Fibroblast of lung (primary cell): ENCODE measurements around the gene TWIST2. TPM values are rescaled to one million over a fixed set of nuclear protein-coding genes. Genes with fewer than 3 reads are reported as not detected.
A peak's percentile ranks its signal among the peaks of the same experiment; 100 is the strongest.

Experiments
- DNase-seq, 2 donors: peaks; one replicate each; pipeline versions ENCODE4 v3.0.0 to v3.0.0-alpha.2; 2010; ENCODE audit warnings: low read depth in 2 of 2
- H2AFZ ChIP-seq: 2 replicates; pipeline ENCODE4 v1.5.1; 2012; ENCODE audit warnings: low read length, control low read depth, inconsistent platforms
- H3K27ac ChIP-seq: 2 replicates; pipeline ENCODE4 v1.5.1; 2011; ENCODE audit warnings: low read length, control low read depth; ENCODE audit not compliant: insufficient read depth
- H3K27me3 ChIP-seq: 2 replicates; pipeline ENCODE4 v1.5.1; 2011; ENCODE audit warnings: mild to moderate bottlenecking, low read length; ENCODE audit not compliant: control insufficient read depth, insufficient read depth
- H3K36me3 ChIP-seq: 2 replicates; pipeline ENCODE4 v1.5.1; 2011; ENCODE audit warnings: low read length; ENCODE audit not compliant: control insufficient read depth, insufficient read depth
- H3K4me1 ChIP-seq: 2 replicates; pipeline ENCODE4 v1.5.1; 2011; ENCODE audit warnings: low read length; ENCODE audit not compliant: control insufficient read depth, insufficient read depth; ENCODE audit errors: extremely low read depth
- H3K4me2 ChIP-seq: 2 replicates; pipeline ENCODE4 v1.5.1; 2011; ENCODE audit warnings: low read length, control low read depth; ENCODE audit not compliant: insufficient read depth; ENCODE audit errors: extremely low read depth
- H3K4me3 ChIP-seq, 4 experiments: fragments of 200-600 bp in 1 of 4; sonication (generic) in 1 of 4; replicated peaks in 1 of 4; 2 replicates each; pipeline ENCODE4 v1.5.1; 2011 to 2016; ENCODE audit warnings: low read length in 4 of 4, low read depth in 3 of 4, mild to moderate bottlenecking in 3 of 4, control low read depth in 2 of 4, inconsistent platforms in 1 of 4, mixed read lengths in 1 of 4; ENCODE audit not compliant: insufficient read depth in 1 of 4; ENCODE audit errors: control extremely low read depth in 1 of 4
- H3K79me2 ChIP-seq: 2 replicates; pipeline ENCODE4 v1.5.1; 2012; ENCODE audit warnings: mild to moderate bottlenecking, low read length, inconsistent platforms; ENCODE audit not compliant: control insufficient read depth, insufficient read depth
- H3K9ac ChIP-seq: 2 replicates; pipeline ENCODE4 v1.5.1; 2011; ENCODE audit warnings: mild to moderate bottlenecking, low read length, control low read depth; ENCODE audit not compliant: insufficient read depth
- H3K9me3 ChIP-seq: 2 replicates; pipeline ENCODE4 v1.5.1; 2012; ENCODE audit warnings: low read depth, low read length; ENCODE audit not compliant: control insufficient read depth, insufficient read depth
- H4K20me1 ChIP-seq: 2 replicates; pipeline ENCODE4 v1.5.1; 2011; ENCODE audit warnings: low read length; ENCODE audit not compliant: control insufficient read depth, insufficient read depth; ENCODE audit errors: extremely low read depth
- EZH2 ChIP-seq: IDR thresholded peaks from 2 replicates; pipeline ENCODE4 v1.5.1; 2012; ENCODE audit warnings: low read length, control low read depth, mild to moderate bottlenecking; ENCODE audit errors: missing control alignments
- polyA plus RNA-seq, 2 donors: library from polyadenylated mRNA; depleted of rRNA in 1 of 2; stranded (reverse) in 1 of 2; unstranded in 1 of 2; fragments of >200 nt; gene quantifications; 2 replicates each; pipeline ENCODE4 v1.2.1, GENCODE V29; 2011 to 2012; ENCODE audit warnings: missing spikeins in 1 of 2
- total RNA-seq: library from RNA; depleted of rRNA; stranded (reverse); fragments of >200 nt; gene quantifications from 2 replicates; pipeline ENCODE4 v1.2.1, GENCODE V29; 2014
- TF ChIP-seq, protein P1 (sequence below), 2 donors: IDR thresholded peaks in 1 of 2; conservative IDR thresholded peaks in 1 of 2; 1 replicate in 1 of 2; 2 replicates in 1 of 2; pipeline ENCODE4 v1.5.1; 2011 to 2012; ENCODE audit warnings: low read length in 2 of 2, control low read depth in 1 of 2, inconsistent platforms in 1 of 2, low read depth in 1 of 2, mild to moderate bottlenecking in 1 of 2

The TWIST2 gene
- total and polyA plus RNA-seq, 2 donors (not counting 1 experiment from before 2014, with no cell fraction given), result 85.2 to 118 TPM

DNA sequence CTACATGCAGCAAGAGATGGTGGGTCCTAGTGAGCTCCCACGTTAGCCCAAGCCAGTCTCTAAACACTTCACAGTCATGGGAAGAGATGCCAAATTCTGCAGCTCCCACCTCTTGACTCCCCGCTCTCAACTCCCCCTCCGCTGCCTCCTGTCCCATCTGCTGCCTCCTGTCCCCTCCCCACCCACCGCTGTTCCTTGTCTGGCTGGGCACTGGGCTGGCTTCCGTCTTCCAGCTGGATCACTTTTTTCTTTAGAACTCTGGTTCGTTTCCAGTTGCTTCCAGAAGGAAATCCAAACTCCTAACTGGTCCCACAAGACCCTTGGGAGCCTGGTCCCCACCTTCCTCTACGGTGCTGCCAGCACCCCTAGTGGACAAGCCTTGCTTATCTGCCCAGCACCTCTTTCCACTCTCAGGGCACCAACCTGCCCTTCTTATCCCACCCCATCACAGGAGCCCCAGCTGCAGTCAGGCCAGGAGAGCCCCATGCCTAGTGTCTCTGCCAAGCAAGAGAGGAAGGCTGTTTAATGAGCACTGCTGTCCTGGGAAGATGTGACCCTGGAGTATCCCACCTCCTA, 12.1 kb upstream of the TWIST2 start:
- Histone ChIP-seq H3K9ac (no peak overlapping the region), H2AFZ (no peak overlapping the region), H3K79me2 (no peaks in the 10 kb centered on the region), H3K9me3 (no peaks in the 10 kb centered on the region), H3K4me2 (no peak overlapping the region), H3K27me3 (peaks cover 13% of the 10 kb centered on the region), H3K36me3 (no peaks in the 10 kb centered on the region), H4K20me1 (no peaks in the 10 kb centered on the region), H3K4me1 (no peaks in the 10 kb centered on the region), H3K27ac (no peak overlapping the region), H3K4me3 (no peak overlapping the region)
- TF ChIP-seq, protein P1, sequence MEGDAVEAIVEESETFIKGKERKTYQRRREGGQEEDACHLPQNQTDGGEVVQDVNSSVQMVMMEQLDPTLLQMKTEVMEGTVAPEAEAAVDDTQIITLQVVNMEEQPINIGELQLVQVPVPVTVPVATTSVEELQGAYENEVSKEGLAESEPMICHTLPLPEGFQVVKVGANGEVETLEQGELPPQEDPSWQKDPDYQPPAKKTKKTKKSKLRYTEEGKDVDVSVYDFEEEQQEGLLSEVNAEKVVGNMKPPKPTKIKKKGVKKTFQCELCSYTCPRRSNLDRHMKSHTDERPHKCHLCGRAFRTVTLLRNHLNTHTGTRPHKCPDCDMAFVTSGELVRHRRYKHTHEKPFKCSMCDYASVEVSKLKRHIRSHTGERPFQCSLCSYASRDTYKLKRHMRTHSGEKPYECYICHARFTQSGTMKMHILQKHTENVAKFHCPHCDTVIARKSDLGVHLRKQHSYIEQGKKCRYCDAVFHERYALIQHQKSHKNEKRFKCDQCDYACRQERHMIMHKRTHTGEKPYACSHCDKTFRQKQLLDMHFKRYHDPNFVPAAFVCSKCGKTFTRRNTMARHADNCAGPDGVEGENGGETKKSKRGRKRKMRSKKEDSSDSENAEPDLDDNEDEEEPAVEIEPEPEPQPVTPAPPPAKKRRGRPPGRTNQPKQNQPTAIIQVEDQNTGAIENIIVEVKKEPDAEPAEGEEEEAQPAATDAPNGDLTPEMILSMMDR (conservative IDR thresholded peaks at IDR 0.05 in 1 of 2, IDR thresholded peaks at IDR 0.05 in 1 of 2; ENCODE audit: low read depth in 1 of 2, low read length in 2 of 2), result peak in 1 of 2 donors; percentile 28
- TF ChIP-seq EZH2, result no peak
- DNase-seq, result no peak

DNA sequence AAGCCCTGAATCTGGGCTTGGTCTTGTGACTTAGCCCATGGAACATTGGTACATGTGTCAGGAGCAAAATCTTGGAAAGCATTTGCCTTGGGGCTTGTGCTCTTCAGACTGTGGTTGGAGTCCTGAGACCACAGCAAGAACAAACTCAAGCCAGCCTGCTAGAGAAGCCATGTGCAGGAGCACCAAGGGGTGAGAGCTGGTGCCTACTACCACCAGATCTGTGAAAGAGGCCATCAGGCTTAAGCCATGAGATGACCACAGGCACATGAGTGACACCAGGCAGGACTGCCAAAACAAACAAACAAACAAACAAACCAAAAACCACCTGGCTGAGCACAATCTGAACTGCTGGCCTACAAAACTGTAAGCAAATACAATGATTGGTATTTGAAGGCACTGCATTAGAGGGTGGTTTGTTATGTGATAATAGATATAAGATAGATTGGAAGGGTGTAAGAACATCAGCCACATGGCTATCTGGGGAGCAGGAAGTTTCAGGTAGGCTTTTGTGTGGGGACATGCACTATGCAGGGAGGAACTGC, 9.0 kb upstream of the TWIST2 start:
- no peaks in the 10 kb centered on the region for H3K4me1 ChIP-seq
- H3K4me2 ChIP-seq, result no peak overlapping the region
- no peak overlapping the region for H2AFZ ChIP-seq
- no peak overlapping the region for H3K9ac ChIP-seq
- DNase-seq, result no peak
- no peaks in the 10 kb centered on the region for H3K9me3 ChIP-seq
- no peak overlapping the region for H3K4me3 ChIP-seq
- H3K27me3 ChIP-seq, result no peaks in the 10 kb centered on the region
- no peak overlapping the region for H3K27ac ChIP-seq
- no peaks in the 10 kb centered on the region for H3K79me2 ChIP-seq
- H4K20me1 ChIP-seq, result no peaks in the 10 kb centered on the region
- H3K36me3 ChIP-seq, result no peaks in the 10 kb centered on the region
- no peak for TF ChIP-seq EZH2
- TF ChIP-seq, protein P1 (conservative IDR thresholded peaks at IDR 0.05 in 1 of 2, IDR thresholded peaks at IDR 0.05 in 1 of 2; ENCODE audit: low read depth in 1 of 2, low read length in 2 of 2), result no peak

DNA sequence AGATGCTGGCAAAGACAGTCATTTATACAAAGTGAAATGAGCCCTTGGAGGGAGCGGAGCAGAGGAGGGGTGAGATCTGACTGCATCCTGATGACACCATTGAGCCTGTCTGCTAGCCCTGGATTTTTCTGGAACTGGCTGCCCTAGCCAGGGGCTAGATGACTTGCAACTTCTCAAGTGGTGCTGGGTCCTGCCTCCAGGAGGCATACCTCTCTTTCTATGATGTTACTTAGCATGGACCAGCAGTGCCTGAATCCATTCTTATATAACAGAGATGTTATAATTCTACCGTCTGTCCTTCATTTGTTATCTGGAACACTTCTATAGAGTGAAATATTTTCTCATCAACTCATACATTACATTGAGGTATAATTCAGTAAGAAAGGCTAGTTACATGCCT, 8.5 kb upstream of the TWIST2 start:
- H3K79me2 ChIP-seq, result no peaks in the 10 kb centered on the region
- no peaks in the 10 kb centered on the region for H3K4me1 ChIP-seq
- DNase-seq, result no peak
- no peak overlapping the region for H3K4me2 ChIP-seq
- H3K4me3 ChIP-seq, result no peak overlapping the region
- H3K9ac ChIP-seq, result no peak overlapping the region
- no peak overlapping the region for H3K27ac ChIP-seq
- no peaks in the 10 kb centered on the region for H3K9me3 ChIP-seq
- H4K20me1 ChIP-seq, result no peaks in the 10 kb centered on the region
- no peaks in the 10 kb centered on the region for H3K27me3 ChIP-seq
- TF ChIP-seq EZH2, result no peak
- TF ChIP-seq, protein P1 (conservative IDR thresholded peaks at IDR 0.05 in 1 of 2, IDR thresholded peaks at IDR 0.05 in 1 of 2; ENCODE audit: low read depth in 1 of 2, low read length in 2 of 2), result peak in 1 of 2 donors; percentile 2
- no peaks in the 10 kb centered on the region for H3K36me3 ChIP-seq
- no peak overlapping the region for H2AFZ ChIP-seq
